GM23338 (cell line): ENCODE results near the gene PDCD11. TPM values are rescaled to one million over a fixed set of nuclear protein-coding genes. Genes with fewer than 3 reads are reported as not detected.

Source experiments
- ATAC-seq: fragments of 200-7000 bp; cut with Tn5 transposase; 3 replicates; pipeline ENCODE4 v1.9.1; 2020
- DNase-seq: peaks from one replicate; pipeline ENCODE4 v3.0.0-alpha.2; 2015; ENCODE audit warnings: low spot score
- H2AFZ ChIP-seq: fragments of 200-600 bp; sonication (generic); 2 replicates; pipeline ENCODE4 v1.8.0; 2016; ENCODE audit warnings: antibody characterized with exemption, mild to moderate bottlenecking, moderate library complexity
- H3F3A ChIP-seq: fragments of 200-600 bp; sonication (generic); replicated peaks from 2 replicates; pipeline ENCODE4 v1.8.0; 2017; ENCODE audit warnings: antibody characterized with exemption, mixed run types, low read depth
- H3K27ac ChIP-seq: fragments of 200-600 bp; sonication (generic); 2 replicates; pipeline ENCODE4 v1.6.1; 2016; ENCODE audit warnings: low read depth
- H3K27me3 ChIP-seq: fragments of 200-600 bp; sonication (generic); 2 replicates; pipeline ENCODE4 v1.8.0; 2016; ENCODE audit warnings: mild to moderate bottlenecking, mixed run types, moderate library complexity; ENCODE audit not compliant: insufficient read depth
- H3K36me3 ChIP-seq: fragments of 200-600 bp; sonication (generic); 2 replicates; pipeline ENCODE4 v1.8.0; 2016; ENCODE audit warnings: mild to moderate bottlenecking; ENCODE audit not compliant: insufficient read depth
- H3K4me1 ChIP-seq: fragments of 200-600 bp; sonication (generic); 2 replicates; pipeline ENCODE4 v1.8.0; 2016; ENCODE audit warnings: mild to moderate bottlenecking, moderate library complexity; ENCODE audit not compliant: insufficient read depth
- H3K4me2 ChIP-seq: fragments of 200-600 bp; sonication (generic); 2 replicates; pipeline ENCODE4 v1.7.1; 2017; ENCODE audit warnings: mixed run types
- H3K4me3 ChIP-seq: fragments of 200-600 bp; sonication (generic); 2 replicates; pipeline ENCODE4 v1.6.1; 2016; ENCODE audit warnings: mixed run types
- H3K79me2 ChIP-seq: fragments of 200-600 bp; sonication (generic); replicated peaks from 2 replicates; pipeline ENCODE4 v1.8.0; 2017; ENCODE audit warnings: mild to moderate bottlenecking; ENCODE audit not compliant: insufficient read depth
- H3K9me2 ChIP-seq: fragments of 200-600 bp; sonication (generic); 2 replicates; pipeline ENCODE4 v1.8.0; 2017; ENCODE audit not compliant: insufficient read depth
- H4K20me1 ChIP-seq: fragments of 200-600 bp; sonication (generic); replicated peaks from 2 replicates; pipeline ENCODE4 v1.8.0; 2017; ENCODE audit warnings: mild to moderate bottlenecking; ENCODE audit not compliant: insufficient read depth
- H3K27ac Mint-ChIP-seq: 2 replicates; pipeline ENCODE4 v1.8.0; 2020; ENCODE audit warnings: inconsistent platforms, mild to moderate bottlenecking, moderate library complexity, mixed read lengths
- H3K27me3 Mint-ChIP-seq: 3 replicates; pipeline ENCODE4 v1.8.0; 2022; ENCODE audit warnings: low read depth, mild to moderate bottlenecking, moderate library complexity, mixed read lengths, inconsistent platforms; ENCODE audit not compliant: insufficient read depth, poor library complexity
- H3K36me3 Mint-ChIP-seq: 3 replicates; pipeline ENCODE4 v1.8.0; 2021; ENCODE audit warnings: low read depth, mild to moderate bottlenecking, inconsistent platforms, moderate library complexity, mixed read lengths
- H3K4me1 Mint-ChIP-seq: 3 replicates; pipeline ENCODE4 v1.8.0; 2020; ENCODE audit warnings: mild to moderate bottlenecking, inconsistent platforms, mixed read lengths
- H3K4me3 Mint-ChIP-seq: 3 replicates; pipeline ENCODE4 v1.8.0; 2021; ENCODE audit warnings: moderate library complexity, mild to moderate bottlenecking, inconsistent platforms, mixed read lengths
- H3K9me3 Mint-ChIP-seq: 3 replicates; pipeline ENCODE4 v1.8.0; 2020; ENCODE audit warnings: moderate library complexity, mild to moderate bottlenecking, inconsistent platforms, mixed read lengths
- CREB1 ChIP-seq: fragments of 250-450 bp; sonication (Bioruptor Pico); IDR thresholded peaks from 2 replicates; pipeline ENCODE4 v1.5.0; 2020; ENCODE audit warnings: low read depth, mild to moderate bottlenecking, moderate library complexity
- EZH2 ChIP-seq: fragments of 200-600 bp; sonication (generic); IDR thresholded peaks from one replicate; pipeline ENCODE4 v1.8.0; 2017; ENCODE audit warnings: antibody characterized with exemption, mild to moderate bottlenecking, low read depth; ENCODE audit not compliant: unreplicated experiment
- EZH2phosphoT487 ChIP-seq: fragments of 200-600 bp; sonication (generic); IDR thresholded peaks from one replicate; pipeline ENCODE4 v1.8.1; 2018; ENCODE audit warnings: antibody characterized with exemption; ENCODE audit not compliant: unreplicated experiment
- JUNB ChIP-seq: IDR thresholded peaks from one replicate; pipeline ENCODE4 v1.6.1; 2016; ENCODE audit warnings: antibody characterized with exemption; ENCODE audit not compliant: unreplicated experiment
- NANOG ChIP-seq: IDR thresholded peaks from 2 replicates; pipeline ENCODE4 v1.6.1; 2016; ENCODE audit warnings: antibody characterized with exemption, borderline replicate concordance
- POLR2AphosphoS5 ChIP-seq: IDR thresholded peaks from 2 replicates; pipeline ENCODE4 v1.6.1; 2016; ENCODE audit warnings: antibody characterized with exemption, low read depth
- STAT1 ChIP-seq: IDR thresholded peaks from one replicate; pipeline ENCODE4 v1.6.1; 2016; ENCODE audit warnings: antibody characterized with exemption; ENCODE audit not compliant: unreplicated experiment
- ZNF114 ChIP-seq: fragments of 250-450 bp; sonication (Bioruptor Pico); IDR thresholded peaks from 2 replicates; pipeline ENCODE4 v1.5.0; 2020; ENCODE audit warnings: mild to moderate bottlenecking, moderate library complexity
- ZNF331 ChIP-seq: fragments of 250-450 bp; sonication (Bioruptor Pico); IDR thresholded peaks from 2 replicates; pipeline ENCODE4 v1.5.0; 2020; ENCODE audit warnings: low read depth, mild to moderate bottlenecking, moderate library complexity
- polyA plus RNA-seq: library from polyadenylated mRNA; unstranded; fragments of >200 nt; fragmentation: Nextera tagmentation; extraction: Ambion mirVana; gene quantifications from 2 replicates; pipeline ENCODE4 v1.2.1, GENCODE V29; 2016
- total RNA-seq: library from RNA; depleted of rRNA; stranded (reverse); fragments of >200 nt; shearing (Covaris generic); gene quantifications from 2 replicates; pipeline ENCODE4 v1.2.3, GENCODE V29; 2014
- TF ChIP-seq, protein P1 (sequence below), 2 experiments: fragments of 200-600 bp in 1 of 2; sonication (generic) in 1 of 2; conservative IDR thresholded peaks; 2 replicates each; pipeline versions ENCODE4 v1.5.1 to v1.6.1; 2016 to 2017; ENCODE audit warnings: antibody characterized with exemption in 2 of 2, low read depth in 2 of 2, mild to moderate bottlenecking in 2 of 2, moderate library complexity in 1 of 2
- TF ChIP-seq, protein P2 (sequence below): IDR thresholded peaks from 2 replicates; pipeline ENCODE4 v1.6.1; 2016; ENCODE audit warnings: antibody characterized with exemption
- TF ChIP-seq, protein P3 (sequence below): IDR thresholded peaks from one replicate; pipeline ENCODE4 v1.6.1; 2018; ENCODE audit warnings: antibody characterized with exemption; ENCODE audit not compliant: unreplicated experiment

The PDCD11 gene
- total and polyA plus RNA-seq, 2 experiments from 2014 or later, result 82.1 to 87.8 TPM

DNA sequence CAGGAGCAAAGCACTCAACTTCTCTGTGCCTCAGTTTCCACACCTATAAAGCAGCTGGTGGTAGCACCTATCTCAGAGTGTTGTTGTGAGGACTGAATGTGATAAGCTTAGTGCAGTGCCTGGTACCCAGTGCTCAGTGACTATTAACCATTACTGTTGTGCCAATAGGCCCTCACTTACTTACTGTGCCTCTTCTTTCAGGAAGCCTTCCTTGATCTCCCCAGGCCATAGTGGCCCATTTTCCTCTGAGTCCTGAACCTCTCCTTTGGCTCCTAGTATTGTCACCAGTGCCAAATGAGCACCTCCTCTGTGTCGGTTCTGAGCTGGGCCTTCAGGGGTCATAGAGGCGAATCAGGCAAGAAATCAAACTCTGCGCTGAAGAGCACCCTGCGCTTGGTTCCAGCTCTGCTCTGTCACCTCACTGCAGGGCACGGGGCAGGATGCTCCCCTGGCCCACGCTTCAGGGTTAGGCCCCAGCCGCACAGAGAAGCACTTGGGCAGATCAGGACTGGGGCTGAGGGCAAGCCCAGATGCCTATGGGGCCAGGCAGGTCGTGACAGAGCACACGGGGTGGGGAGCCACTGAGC, 59.7 kb downstream of the PDCD11 start:
- H3K27ac ChIP-seq, result no peak overlapping the region
- H2AFZ ChIP-seq, result no peak overlapping the region
- Mint-ChIP-seq H3K4me3 (no peak overlapping the region), H3K36me3 (no peaks in the 10 kb centered on the region; the same call in 2 of the 3 replicates), H3K27me3 (peaks cover 27% of the 10 kb centered on the region), H3K27ac (no peak overlapping the region), H3K4me1 (peaks cover 9% of the 10 kb centered on the region), H3K9me3 (no peaks in the 10 kb centered on the region; the same call in 2 of the 3 replicates)
- H3K36me3 ChIP-seq, result no peaks in the 10 kb centered on the region
- no peaks in the 10 kb centered on the region; the same call in 1 of the 2 replicates for H3K4me1 ChIP-seq
- no peak overlapping the region for H3K4me2 ChIP-seq
- ATAC-seq (no peak), DNase-seq (no peak)
- H4K20me1 ChIP-seq, result no peaks in the 10 kb centered on the region
- TF ChIP-seq, protein P1, sequence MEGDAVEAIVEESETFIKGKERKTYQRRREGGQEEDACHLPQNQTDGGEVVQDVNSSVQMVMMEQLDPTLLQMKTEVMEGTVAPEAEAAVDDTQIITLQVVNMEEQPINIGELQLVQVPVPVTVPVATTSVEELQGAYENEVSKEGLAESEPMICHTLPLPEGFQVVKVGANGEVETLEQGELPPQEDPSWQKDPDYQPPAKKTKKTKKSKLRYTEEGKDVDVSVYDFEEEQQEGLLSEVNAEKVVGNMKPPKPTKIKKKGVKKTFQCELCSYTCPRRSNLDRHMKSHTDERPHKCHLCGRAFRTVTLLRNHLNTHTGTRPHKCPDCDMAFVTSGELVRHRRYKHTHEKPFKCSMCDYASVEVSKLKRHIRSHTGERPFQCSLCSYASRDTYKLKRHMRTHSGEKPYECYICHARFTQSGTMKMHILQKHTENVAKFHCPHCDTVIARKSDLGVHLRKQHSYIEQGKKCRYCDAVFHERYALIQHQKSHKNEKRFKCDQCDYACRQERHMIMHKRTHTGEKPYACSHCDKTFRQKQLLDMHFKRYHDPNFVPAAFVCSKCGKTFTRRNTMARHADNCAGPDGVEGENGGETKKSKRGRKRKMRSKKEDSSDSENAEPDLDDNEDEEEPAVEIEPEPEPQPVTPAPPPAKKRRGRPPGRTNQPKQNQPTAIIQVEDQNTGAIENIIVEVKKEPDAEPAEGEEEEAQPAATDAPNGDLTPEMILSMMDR (conservative IDR thresholded peaks at IDR 0.05; ENCODE audit: low read depth in 2 of 2), result no peak
- TF ChIP-seq EZH2 (no peak), CREB1 (CRISPR knock-in tag) (no peak), NANOG (no peak), POLR2AphosphoS5 (no peak), STAT1 (no peak), ZNF114 (CRISPR knock-in tag) (no peak), ZNF331 (no peak)
- TF ChIP-seq, protein P2, sequence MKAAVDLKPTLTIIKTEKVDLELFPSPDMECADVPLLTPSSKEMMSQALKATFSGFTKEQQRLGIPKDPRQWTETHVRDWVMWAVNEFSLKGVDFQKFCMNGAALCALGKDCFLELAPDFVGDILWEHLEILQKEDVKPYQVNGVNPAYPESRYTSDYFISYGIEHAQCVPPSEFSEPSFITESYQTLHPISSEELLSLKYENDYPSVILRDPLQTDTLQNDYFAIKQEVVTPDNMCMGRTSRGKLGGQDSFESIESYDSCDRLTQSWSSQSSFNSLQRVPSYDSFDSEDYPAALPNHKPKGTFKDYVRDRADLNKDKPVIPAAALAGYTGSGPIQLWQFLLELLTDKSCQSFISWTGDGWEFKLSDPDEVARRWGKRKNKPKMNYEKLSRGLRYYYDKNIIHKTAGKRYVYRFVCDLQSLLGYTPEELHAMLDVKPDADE, result no peak
- no peak overlapping the region for H3K4me3 ChIP-seq
- no peaks in the 10 kb centered on the region for H3K79me2 ChIP-seq
- no peaks in the 10 kb centered on the region for H3K27me3 ChIP-seq
- no peaks in the 10 kb centered on the region for H3K9me2 ChIP-seq
- no peaks in the 10 kb centered on the region for H3F3A ChIP-seq

DNA sequence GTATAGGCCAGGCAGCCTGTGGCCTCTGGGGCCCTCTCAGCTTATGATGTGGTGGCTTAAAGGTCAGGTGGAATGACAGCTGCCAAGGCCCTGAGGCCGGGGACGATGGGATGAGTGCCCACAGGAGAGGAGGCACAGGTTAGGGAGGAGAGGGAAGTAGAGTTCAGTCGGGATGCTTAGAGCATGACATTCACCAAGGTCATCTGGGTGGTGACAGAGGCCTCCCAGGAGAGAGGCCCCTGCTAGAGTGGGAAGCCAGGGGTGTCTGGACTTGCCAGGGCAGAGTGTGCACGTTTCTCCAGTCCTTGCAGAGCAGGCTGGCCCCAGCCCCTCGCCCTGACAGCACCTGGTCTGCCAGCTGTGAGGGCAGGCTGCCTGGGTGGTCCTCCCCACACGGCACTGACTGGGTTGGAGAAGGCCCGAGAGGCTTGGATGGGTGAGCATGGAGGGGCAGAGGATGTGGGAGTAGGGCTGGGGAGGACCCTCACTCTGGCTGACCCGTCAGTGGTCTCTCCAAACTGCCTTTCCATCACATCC, 60.8 kb downstream of the PDCD11 start:
- no peaks in the 10 kb centered on the region for H3K36me3 ChIP-seq
- Mint-ChIP-seq H3K27ac (no peak overlapping the region), H3K27me3 (peaks cover 27% of the 10 kb centered on the region), H3K4me1 (peaks cover 6% of the 10 kb centered on the region), H3K9me3 (no peaks in the 10 kb centered on the region; the same call in 2 of the 3 replicates), H3K36me3 (no peaks in the 10 kb centered on the region; the same call in 2 of the 3 replicates), H3K4me3 (no peak overlapping the region)
- H4K20me1 ChIP-seq, result no peaks in the 10 kb centered on the region
- no peak overlapping the region for H3K27ac ChIP-seq
- H3K9me2 ChIP-seq, result no peaks in the 10 kb centered on the region
- no peaks in the 10 kb centered on the region for H3K79me2 ChIP-seq
- no peak for ATAC-seq
- H3K4me1 ChIP-seq, result no peaks in the 10 kb centered on the region; the same call in 1 of the 2 replicates
- no peaks in the 10 kb centered on the region for H3F3A ChIP-seq
- no peak for DNase-seq
- no peak overlapping the region for H3K4me2 ChIP-seq
- H3K4me3 ChIP-seq, result no peak overlapping the region
- no peak overlapping the region for H2AFZ ChIP-seq
- no peaks in the 10 kb centered on the region for H3K27me3 ChIP-seq
- TF ChIP-seq EZH2 (no peak), EZH2phosphoT487 (no peak), JUNB (no peak), CREB1 (CRISPR knock-in tag) (no peak), NANOG (no peak)
- TF ChIP-seq, protein P1 (conservative IDR thresholded peaks at IDR 0.05; ENCODE audit: low read depth in 2 of 2), result no peak
- TF ChIP-seq, protein P3, sequence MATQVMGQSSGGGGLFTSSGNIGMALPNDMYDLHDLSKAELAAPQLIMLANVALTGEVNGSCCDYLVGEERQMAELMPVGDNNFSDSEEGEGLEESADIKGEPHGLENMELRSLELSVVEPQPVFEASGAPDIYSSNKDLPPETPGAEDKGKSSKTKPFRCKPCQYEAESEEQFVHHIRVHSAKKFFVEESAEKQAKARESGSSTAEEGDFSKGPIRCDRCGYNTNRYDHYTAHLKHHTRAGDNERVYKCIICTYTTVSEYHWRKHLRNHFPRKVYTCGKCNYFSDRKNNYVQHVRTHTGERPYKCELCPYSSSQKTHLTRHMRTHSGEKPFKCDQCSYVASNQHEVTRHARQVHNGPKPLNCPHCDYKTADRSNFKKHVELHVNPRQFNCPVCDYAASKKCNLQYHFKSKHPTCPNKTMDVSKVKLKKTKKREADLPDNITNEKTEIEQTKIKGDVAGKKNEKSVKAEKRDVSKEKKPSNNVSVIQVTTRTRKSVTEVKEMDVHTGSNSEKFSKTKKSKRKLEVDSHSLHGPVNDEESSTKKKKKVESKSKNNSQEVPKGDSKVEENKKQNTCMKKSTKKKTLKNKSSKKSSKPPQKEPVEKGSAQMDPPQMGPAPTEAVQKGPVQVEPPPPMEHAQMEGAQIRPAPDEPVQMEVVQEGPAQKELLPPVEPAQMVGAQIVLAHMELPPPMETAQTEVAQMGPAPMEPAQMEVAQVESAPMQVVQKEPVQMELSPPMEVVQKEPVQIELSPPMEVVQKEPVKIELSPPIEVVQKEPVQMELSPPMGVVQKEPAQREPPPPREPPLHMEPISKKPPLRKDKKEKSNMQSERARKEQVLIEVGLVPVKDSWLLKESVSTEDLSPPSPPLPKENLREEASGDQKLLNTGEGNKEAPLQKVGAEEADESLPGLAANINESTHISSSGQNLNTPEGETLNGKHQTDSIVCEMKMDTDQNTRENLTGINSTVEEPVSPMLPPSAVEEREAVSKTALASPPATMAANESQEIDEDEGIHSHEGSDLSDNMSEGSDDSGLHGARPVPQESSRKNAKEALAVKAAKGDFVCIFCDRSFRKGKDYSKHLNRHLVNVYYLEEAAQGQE, result no peak
